Left lung (tissue), 10 donors: ENCODE data around the gene VPS37C. TPM values are rescaled to one million over a fixed set of nuclear protein-coding genes. Genes with fewer than 3 reads are reported as not detected.

Source experiments
- ATAC-seq: fragments of 200-7000 bp; cut with Tn5 transposase; one replicate; pipeline ENCODE4 v1.9.1; 2020; ENCODE audit warnings: moderate library complexity
- DNase-seq, 4 donors: peaks; one replicate each; pipeline ENCODE4 v3.0.0-alpha.2; 2013 to 2020
- H3K27ac ChIP-seq, 2 donors: fragments of 200-600 bp; sonication (generic) in 1 of 2; one replicate each; pipeline versions ENCODE4 v1.5.0 to v1.8.0; 2020 to 2021
- H3K27me3 ChIP-seq, 2 donors: fragments of 200-600 bp; sonication (generic) in 1 of 2; one replicate each; pipeline versions ENCODE4 v1.5.0 to v1.8.0; 2020 to 2021
- H3K36me3 ChIP-seq, 2 donors: fragments of 200-600 bp; sonication (generic) in 1 of 2; one replicate each; pipeline versions ENCODE4 v1.5.0 to v1.8.0; 2020 to 2021
- H3K4me1 ChIP-seq, 2 donors: fragments of 200-600 bp; one replicate each; pipeline ENCODE4 v1.8.0; 2021
- H3K4me3 ChIP-seq, 2 donors: fragments of 200-600 bp; sonication (generic) in 1 of 2; one replicate each; pipeline versions ENCODE4 v1.5.0 to v1.8.0; 2020 to 2021; ENCODE audit warnings: mild to moderate bottlenecking in 1 of 2
- H3K9me3 ChIP-seq, 2 donors: fragments of 200-600 bp; sonication (generic) in 1 of 2; one replicate each; pipeline versions ENCODE4 v1.5.0 to v1.8.0; 2020 to 2021
- intact Hi-C, 2 donors: fragments of 100-400 bp; cut with DNase I; formaldehyde crosslinking; loops; one replicate each; pipeline versions ENCODE4 v1.11.2 to v1.14.2; 2022
- polyA plus RNA-seq, 6 donors: library from polyadenylated mRNA; unstranded; fragments of 120-200 nt; gene quantifications; one replicate each; pipeline ENCODE4 v1.2.1, GENCODE V29; 2013; ENCODE audit not compliant: insufficient read length in 6 of 6
- total RNA-seq, 2 donors: library from RNA; stranded (reverse); fragmentation: NEBNext Ultra II Directional; extraction: Animal tissue kit (Norgen Biotek cat#: 25700); gene quantifications; one replicate each; pipeline ENCODE4 v1.2.1, GENCODE V29; 2021
- TF ChIP-seq, protein P1 (sequence below), 2 donors: fragments of 200-600 bp; sonication (generic) in 1 of 2; IDR thresholded peaks; one replicate each; pipeline versions ENCODE4 v1.5.0 to v1.8.0; 2021; ENCODE audit warnings: antibody characterized with exemption in 2 of 2
- donor health status: DM: no; HTN: yes; CAD: no.
- donor health status: DM: no; HTN: no; CAD: no.

The VPS37C gene
- total and polyA plus RNA-seq, 8 donors, result 14.7 to 30.8 (median 17.7) TPM

DNA sequence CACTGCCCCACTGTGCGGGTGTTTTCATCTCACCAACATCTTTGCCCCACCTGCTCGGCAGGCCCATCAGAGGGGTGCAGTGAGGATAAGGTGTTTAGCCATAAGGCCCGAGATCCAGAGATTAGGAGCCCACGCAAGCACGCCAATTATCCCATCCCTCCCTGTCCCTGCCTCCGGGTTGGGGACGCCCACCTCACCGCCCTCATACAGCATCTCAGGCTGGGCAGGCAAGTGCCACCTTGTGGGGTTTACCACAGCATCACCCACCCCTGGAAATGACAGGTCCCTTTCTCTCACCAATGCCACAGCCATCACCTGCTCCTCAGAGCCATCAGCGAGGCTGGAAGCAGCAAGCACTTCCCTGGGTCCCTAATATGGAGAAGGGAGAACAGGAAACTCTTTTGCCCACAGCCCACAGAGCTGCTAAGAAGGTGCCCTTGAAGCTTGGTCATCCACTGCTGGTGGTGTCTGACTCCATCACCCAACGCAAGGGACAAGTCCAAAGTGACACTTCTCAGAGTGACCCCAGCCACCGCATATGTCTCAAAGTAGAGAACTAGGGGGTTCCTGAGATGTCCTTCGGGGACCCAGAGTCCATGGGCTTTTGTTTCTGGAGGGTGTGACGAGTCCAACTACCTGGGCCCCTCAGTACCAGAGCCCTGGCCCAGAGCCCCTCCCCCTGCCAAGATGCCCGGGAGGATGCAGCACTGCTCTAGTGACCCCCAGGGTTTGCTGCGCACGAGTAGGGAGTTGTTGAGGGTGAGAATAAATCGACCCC, 15.8 kb downstream of the VPS37C start:
- peaks cover 14 to 60% of the 10 kb centered on the region in 2 donors for H3K4me1 ChIP-seq
- H3K9me3 ChIP-seq, result no peaks in the 10 kb centered on the region
- H3K27me3 ChIP-seq, result no peaks in the 10 kb centered on the region
- no peaks in the 10 kb centered on the region for H3K36me3 ChIP-seq
- no peak overlapping the region for H3K4me3 ChIP-seq
- DNase-seq (no peak), ATAC-seq (no peak)
- intact Hi-C loops, result no loop called here
- TF ChIP-seq, protein P1, sequence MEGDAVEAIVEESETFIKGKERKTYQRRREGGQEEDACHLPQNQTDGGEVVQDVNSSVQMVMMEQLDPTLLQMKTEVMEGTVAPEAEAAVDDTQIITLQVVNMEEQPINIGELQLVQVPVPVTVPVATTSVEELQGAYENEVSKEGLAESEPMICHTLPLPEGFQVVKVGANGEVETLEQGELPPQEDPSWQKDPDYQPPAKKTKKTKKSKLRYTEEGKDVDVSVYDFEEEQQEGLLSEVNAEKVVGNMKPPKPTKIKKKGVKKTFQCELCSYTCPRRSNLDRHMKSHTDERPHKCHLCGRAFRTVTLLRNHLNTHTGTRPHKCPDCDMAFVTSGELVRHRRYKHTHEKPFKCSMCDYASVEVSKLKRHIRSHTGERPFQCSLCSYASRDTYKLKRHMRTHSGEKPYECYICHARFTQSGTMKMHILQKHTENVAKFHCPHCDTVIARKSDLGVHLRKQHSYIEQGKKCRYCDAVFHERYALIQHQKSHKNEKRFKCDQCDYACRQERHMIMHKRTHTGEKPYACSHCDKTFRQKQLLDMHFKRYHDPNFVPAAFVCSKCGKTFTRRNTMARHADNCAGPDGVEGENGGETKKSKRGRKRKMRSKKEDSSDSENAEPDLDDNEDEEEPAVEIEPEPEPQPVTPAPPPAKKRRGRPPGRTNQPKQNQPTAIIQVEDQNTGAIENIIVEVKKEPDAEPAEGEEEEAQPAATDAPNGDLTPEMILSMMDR (IDR thresholded peaks at IDR 0.05), result no peak
- no peak overlapping the region for H3K27ac ChIP-seq

DNA sequence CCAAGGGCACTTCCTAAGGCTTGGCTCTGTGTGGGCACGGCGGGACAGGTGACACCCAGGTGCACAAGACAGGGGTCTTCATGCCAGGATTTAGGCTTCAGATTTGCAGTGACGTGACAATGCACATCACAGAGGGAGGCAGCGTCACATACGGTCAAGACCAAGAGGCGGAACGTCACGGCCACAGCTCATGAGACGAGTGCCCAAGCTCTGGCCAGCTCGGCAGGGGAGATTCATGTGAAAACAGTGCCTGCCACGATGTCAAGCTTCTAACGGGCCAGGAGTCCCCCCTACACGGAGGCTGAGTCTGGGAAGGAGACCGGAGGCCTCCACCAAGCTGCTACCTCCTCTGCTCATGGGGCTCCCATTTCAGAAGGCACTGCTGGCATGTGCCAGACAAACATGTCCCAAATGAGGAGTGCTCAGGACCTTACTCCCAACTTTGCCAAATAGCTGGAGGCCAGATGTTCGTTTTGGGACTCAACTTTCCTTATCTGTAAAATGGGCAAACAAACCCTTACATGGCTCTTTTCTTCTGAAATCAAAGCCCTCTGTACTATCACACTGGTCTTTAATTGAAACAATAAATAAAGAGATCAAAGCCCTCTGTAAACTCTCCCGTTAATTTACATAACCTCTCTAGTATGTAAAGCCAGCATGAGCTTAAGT, 16.6 kb downstream of the VPS37C start:
- H3K4me3 ChIP-seq, result no peak overlapping the region
- TF ChIP-seq, protein P1 (IDR thresholded peaks at IDR 0.05), result no peak
- peaks cover 6 to 60% of the 10 kb centered on the region in 2 donors for H3K4me1 ChIP-seq
- H3K36me3 ChIP-seq, result no peaks in the 10 kb centered on the region
- no peak overlapping the region for H3K27ac ChIP-seq
- no peaks in the 10 kb centered on the region for H3K27me3 ChIP-seq
- no peaks in the 10 kb centered on the region for H3K9me3 ChIP-seq
- ATAC-seq (no peak), DNase-seq (no peak)
- intact Hi-C loops, result no loop called here

DNA sequence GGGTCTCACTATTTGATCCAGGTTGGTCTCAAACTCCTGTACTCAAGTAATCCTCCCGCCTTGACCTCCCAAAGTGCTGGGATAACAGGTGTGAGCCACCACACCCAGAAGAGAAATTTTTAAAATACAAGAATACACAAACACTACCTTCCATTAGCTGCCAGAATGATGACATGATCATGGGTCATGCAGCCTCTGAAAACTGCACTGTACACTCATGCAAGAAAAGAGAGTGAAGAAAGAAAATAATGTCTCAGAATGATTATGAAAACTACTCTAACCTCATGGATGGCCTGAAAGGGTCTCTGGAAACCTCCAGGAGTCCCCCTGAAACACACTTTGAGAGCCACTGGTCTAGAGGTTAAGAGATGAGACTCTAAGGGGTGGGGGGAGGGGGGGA, 18.8 kb downstream of the VPS37C start:
- intact Hi-C loops, result no loop called here
- peaks cover 10 to 49% of the 10 kb centered on the region in 2 donors for H3K4me1 ChIP-seq
- H3K27me3 ChIP-seq, result no peaks in the 10 kb centered on the region
- DNase-seq (no peak), ATAC-seq (no peak)
- H3K9me3 ChIP-seq, result no peaks in the 10 kb centered on the region
- H3K36me3 ChIP-seq, result peaks cover 0 to 13% of the 10 kb centered on the region in 2 donors
- no peak overlapping the region for H3K27ac ChIP-seq
- no peak overlapping the region for H3K4me3 ChIP-seq
- TF ChIP-seq, protein P1 (IDR thresholded peaks at IDR 0.05), result no peak

DNA sequence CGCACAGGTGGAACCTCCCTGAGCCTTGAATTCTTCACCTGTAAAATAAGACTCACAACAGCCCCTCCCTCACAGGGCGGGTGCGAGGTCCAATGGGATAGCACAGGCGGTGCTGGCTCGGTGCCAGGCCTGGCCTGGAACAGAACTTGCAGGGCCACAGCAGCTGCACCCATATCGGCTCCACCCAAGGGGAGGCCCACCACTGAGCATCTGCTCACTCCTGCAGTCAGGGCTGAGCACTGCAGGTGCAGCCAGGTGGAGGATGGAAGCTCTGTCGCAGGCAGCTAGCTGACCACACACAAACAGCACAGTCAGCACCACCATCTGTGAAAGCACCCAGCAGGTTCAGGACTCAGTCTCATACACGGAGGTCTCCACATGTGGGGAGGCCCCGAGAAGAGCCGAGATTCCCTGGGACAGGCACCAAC, 19.6 kb downstream of the VPS37C start:
- Histone ChIP-seq H3K4me1 (peaks cover 10 to 41% of the 10 kb centered on the region in 2 donors), H3K27ac (no peak overlapping the region), H3K27me3 (no peaks in the 10 kb centered on the region), H3K4me3 (no peak overlapping the region), H3K9me3 (no peaks in the 10 kb centered on the region), H3K36me3 (peaks cover 0 to 21% of the 10 kb centered on the region in 2 donors)
- DNase-seq, result no peak
- intact Hi-C loops, result no loop called here
- TF ChIP-seq, protein P1 (IDR thresholded peaks at IDR 0.05), result no peak
- ATAC-seq, result no peak

DNA sequence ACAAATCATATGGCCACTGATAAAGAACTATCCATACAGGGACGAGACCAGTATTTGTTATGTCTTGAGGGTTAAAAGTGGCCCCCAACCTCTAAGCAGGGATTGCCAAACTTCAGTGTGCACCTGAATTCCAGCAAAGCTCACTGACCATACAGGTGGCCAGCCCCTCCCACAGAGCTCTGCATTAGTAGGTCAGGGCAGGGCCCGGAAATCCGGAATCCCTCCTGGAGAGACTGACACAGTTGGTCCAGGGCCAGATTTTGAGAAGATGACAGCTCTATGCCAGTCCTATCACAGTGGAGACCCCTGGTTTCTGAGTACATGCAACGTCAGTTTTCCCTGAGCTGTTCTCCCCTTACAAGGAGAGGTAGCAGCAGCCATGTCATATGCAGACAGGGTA, 20.8 kb downstream of the VPS37C start:
- Histone ChIP-seq H3K27me3 (no peaks in the 10 kb centered on the region), H3K36me3 (peaks cover 0 to 33% of the 10 kb centered on the region in 2 donors), H3K27ac (no peak overlapping the region), H3K9me3 (no peaks in the 10 kb centered on the region), H3K4me3 (no peak overlapping the region), H3K4me1 (peaks cover 10 to 29% of the 10 kb centered on the region in 2 donors)
- no peak for DNase-seq
- ATAC-seq, result no peak
- intact Hi-C loops, result no loop called here
- TF ChIP-seq, protein P1 (IDR thresholded peaks at IDR 0.05), result no peak
